Inflammatory macrophage treated with lipopolysaccharide for 4 hours (primary cell): Measurements from ENCODE around the gene HDDC3.
"Not testable (repeated sequence)": the region's sequence is repeated elsewhere in the genome, so short reads cannot be mapped to it uniquely, and the experiment has no call there.

Source experiments
- DNase-seq: peaks from one replicate; pipeline ENCODE4 v3.0.0-alpha.2; 2020

HDDC3 gene

DNA sequence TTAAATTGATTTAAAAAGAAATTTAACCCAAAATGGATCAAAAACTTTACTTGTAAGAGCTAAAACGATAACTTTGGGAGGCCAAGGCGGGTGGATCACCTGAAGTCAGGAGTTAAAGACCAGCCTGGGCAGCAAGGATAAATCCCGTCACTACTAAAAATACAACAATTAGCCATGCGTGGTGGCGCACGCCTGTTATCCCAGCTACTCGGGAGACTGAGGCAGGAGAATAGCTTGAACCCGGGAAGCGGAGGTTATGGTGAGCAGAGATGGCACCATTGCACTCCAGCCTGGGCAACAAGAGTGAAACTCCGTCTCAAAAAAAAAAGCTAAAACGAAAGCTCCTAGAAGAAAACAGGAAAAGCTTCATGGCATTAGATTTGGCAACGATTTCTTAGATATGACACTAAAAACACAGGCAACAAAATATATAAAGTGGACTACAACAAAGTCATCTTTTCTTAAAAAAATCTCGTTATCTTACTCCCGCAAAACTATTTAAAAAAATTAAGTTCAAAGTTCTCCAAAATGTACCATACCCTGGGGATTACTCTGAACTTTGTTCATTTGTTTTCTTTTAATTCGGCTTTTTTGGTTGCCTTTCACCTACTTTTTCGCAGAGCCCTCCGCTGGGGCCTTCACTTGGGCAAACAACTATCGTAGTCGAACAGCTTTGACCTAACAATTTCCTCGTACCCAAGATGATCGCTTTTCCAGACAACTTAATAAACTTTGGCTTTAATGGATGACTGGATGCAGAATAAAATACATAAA lies 2.9 kb downstream of the HDDC3 start:
- peak; percentile 73 for DNase-seq

DNA sequence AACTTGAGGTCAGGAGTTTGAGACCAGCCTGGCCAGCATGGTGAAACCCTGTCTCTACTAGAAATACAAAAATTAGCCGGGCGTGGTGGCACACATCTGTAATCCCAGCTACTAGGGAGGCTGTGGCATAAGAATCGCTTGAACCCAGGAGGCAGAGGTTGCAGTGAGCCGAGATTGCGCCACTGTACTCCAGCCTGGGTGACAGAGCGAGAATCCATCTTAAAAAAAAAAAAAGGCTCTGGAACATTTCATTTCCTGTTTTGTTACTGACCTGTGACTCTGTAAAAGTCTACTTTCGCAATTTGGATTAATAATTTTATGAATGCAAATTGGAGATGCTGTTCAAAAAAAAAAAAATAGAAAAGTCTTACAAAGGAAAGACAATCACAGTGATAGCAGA lies 4.2 kb downstream of the HDDC3 start:
- DNase-seq, result peak; percentile 77

DNA sequence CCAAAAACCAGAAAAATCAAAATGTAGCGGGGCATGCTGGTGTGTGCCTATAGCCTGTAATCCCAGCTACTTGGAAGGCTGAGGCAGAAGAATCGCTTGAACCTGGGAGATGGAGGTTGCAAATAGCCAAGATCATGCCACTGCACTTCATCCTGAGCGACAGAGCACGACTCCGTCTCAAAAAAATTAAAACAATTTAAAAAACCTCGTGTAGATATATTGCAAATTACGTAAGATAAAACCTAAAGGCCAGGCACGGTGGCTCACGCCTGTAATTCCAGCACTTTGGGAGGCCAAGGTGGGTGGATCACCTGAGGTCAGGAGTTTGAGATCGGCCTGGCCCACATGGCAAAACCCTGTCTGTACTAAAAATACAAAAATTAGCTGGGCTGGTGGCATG lies 5.6 kb downstream of the HDDC3 start:
- DNase-seq, result not testable (repeated sequence)

DNA sequence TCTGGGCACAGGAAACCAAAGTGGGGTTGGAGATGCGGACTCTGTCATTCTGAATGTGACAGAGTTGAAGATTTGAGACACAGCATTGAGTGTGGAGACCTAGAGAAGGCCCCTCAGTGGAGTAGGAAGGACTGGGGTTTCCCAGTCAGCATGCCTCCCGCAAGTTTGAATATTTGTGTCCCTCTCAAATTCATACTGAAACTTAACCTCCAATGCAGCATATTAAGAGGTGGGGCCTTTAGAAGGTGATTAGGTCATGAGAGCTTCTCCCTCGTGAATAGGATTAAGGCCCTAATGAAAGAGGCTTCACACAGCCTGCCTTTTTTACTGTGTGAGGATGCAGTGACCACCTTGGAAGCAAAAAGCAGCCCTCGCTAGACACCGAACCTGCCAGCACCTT lies 8.0 kb downstream of the HDDC3 start:
- no peak for DNase-seq

DNA sequence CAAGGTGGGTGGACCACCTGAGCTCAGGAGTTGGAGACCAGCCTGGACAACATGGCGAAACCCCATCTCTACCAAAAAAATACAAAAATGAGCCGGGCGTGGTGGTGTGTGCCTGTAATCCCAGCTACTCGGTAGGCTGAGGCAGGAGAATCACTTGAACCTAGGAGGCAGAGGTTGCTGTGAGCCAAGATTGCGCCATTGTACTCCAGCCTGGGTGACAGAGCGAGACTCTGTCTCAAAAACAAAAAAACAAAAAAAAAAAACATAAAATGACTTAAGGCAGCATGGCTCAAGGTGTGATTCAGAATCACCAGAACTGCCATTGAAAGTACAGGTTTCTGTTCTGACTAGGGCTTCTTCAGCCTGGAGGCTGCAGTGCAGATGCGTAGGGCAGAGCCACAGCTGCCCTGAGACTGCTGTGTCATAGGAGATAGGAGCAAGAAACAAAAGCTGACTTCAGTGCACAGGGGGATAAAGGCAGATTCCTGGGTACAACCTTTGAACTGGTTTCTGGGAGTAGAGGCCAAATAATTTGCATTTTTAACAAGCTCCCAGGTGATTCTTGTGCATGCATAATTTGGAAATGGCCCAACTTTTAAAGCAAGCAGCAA lies 9.5 kb downstream of the HDDC3 start:
- DNase-seq, result not testable (repeated sequence)

DNA sequence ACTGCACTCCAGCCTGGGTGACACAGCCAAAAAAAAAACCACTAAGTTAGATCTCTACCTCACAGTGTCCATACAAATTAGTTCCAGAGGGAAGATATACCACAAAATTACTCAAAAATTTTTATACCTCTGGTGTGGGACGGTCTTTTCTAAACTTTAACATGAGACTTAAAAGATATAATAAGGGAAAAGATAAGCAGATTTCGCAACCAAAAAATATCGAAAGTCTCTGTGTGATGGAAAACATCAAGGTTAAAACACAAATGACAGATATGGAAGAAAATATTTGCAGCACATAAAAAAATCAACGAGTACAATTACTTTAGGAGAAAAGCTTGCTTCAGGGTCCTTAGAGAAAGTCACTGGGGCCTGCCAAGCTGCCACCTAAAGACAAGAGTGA lies 10.5 kb downstream of the HDDC3 start:
- no peak for DNase-seq

DNA sequence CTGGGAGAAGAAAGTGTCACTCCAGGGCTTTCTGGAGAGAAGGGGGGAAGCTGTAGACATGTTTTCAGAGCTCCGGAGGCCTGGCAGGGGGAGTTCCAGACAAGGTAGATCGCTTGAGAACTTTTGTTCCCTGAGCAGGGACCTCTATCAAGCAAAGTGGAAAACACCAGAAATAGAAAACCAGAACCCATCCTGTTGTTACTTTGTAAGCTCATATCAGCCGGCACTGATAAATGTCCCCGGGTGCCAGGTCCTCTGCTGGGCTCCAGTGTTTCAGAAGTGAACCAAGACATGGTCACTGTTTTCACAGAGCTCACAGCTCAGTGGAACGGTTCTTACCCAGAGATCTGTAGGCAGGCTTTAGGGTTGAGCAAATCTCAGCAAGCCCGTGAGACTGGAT lies 13.5 kb downstream of the HDDC3 start:
- no peak for DNase-seq

DNA sequence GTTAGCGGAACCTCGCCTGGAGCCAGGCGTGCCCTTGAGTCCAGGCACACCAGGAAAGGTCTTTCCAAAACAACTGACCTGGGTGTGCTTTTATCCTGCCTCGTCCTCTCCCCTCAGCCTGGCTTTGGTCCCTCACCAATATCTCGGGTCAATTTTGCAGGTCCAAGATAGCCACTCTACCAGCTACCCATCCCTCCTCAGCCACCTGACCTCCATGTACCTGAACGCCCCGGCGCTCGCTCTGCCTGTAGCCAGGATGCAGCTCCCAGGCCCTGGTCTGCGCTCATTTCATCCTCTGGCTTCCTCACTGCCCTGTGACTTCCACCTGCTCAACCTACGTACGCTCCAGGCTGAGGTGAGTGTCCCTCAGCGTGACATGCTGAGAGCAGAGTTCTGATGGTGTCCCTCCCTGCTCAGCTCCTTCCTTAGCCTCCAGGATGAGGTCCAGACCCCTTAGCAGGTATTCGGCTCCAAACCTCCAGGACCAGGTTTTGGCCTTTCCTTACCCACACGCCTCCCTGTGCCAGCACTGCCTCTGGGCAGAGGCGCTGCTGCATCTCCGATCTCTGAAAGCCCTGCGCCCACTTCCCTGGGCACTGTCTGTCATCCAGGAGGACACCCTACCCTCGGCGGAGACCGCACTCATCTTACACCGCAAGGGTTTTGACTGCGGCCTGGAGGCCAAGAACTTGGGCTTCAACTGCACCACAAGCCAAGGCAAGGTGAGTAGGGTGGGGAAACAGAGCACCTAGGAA lies 14.1 kb downstream of the HDDC3 start:
- DNase-seq, result no peak

DNA sequence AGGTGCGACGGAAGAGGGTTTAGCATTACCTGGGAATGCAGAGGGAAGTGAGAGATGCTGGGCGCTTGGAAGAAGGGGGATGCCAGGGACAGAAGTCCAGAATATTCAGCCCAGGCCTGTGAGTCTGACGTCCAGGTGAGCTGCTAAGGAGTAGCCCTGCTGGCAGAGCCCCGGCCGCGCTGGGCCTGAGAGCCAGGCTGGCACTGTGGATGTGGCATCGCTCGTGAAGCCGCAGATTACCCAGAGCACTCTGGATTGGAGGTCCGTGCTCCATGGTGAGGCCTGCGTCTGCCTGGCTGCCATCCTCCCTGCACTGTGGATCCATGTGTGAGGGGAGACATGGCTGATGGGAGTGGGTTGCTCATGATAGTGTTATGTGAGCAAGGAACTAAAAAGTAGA lies 14.8 kb downstream of the HDDC3 start:
- no peak for DNase-seq

DNA sequence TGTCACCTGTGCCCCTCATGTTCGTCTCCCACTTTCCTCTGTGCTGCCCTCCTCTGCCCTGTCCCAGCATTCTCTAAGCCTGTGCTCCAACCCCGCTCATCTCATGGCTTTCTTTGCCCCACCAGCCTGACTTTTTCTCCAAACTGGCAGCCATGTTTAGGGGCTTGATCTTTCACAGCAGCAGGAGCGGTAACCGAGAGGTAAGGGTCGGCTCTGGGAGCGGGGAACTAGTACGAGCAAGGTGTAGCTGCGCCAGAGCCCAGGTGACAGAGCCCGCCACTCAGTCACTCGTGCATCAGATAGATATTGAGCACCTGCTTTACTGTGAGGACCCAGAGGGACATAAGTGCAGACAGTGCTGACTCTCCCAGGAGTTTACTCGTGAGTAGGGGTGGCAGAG lies 15.9 kb downstream of the HDDC3 start:
- no peak for DNase-seq

DNA sequence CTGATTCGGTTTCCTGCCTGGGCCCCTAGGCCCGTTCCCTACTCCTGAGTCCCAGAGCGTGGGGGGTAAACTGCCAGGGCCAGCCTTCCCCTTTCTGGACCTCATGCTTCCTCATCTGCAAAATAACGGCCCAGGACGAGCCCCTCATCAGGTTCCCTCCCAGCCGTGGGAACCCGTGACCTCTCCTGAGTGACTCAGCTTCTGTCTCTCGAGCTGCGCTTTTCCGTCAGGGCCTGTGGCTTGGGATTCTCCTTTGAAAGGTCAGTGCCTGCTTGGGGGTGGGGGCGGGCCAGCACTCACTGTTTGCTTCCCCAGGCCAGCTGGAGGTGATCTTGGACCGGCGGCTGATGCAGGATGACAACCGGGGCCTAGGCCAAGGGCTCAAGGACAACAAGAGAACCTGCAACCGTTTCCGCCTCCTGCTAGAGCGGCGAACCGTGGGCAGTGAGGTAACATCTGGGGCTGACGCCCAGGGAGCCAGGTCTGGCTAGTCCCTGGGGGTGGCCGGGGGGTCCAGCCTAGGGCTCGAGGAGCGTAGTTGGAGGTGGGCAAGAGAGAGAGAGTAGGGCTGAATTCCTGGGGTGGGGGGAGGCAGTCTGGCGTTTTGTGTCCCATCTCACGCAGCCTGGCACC lies 16.4 kb downstream of the HDDC3 start:
- peak; percentile 97 for DNase-seq

DNA sequence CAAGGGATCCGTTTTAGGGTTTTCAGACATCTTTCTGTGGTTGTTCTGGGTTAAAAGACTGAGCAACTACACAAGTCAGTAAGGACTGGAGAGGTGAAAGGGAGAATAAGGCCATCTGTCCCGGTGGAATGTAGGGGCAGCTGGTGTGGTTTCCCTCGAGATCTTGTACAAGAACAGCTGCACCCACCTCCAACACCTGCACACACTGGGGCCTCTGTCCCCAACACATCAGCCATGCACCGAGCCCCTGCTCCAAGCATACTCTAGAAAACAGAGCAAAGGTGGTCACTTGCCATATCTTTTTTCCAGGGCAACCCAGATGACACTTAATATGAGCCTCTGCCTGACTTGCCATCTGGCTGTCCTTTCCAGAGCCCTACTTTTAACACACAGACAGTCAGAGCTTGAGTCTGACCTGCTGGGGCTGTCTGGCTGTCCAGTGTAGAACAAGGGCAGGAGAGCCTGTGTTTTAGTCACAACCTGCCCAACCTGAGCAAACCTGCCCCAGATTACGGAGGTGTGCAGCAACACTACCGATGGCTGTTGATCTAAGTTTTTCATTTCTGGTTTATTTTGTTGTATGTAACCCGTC lies 17.0 kb downstream of the HDDC3 start:
- DNase-seq, result no peak

DNA sequence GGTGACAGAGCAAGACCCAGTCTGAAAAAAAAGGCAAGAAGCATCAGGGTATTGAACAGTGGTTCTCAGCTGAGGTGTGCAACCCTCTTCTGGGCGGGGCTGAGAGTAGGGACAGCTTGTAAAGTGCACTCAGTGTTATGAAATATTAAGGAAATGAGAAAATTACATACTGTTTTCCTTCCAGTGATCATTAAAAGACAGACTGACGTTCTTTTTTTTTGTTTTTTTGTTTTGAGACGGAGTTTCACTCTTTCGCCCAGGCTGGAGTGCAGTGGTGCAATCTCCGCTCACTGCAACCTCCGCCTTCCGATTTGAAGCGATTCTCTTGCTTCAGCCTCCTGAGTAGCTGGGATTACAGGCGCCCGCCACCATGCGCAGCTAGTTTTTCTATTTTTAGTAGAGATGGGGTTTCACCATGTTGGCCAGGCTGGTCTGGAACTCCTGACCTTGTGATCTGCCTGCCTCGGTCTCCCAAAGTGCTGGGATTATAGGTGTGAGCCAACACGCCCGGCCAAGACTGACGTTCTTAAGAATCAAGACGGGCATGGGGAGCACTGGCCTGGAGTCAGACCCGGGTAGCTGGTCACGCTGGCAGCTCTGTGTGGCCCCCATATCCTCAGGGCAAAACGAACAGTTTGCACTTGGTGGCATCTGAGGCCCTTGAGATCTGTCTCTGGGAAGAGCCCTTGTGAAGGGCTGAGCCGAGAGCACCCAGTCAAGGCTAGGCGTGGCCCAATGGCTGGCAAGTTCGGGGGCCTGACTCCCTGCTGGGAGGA lies 17.9 kb downstream of the HDDC3 start:
- DNase-seq, result peak; percentile 90

DNA sequence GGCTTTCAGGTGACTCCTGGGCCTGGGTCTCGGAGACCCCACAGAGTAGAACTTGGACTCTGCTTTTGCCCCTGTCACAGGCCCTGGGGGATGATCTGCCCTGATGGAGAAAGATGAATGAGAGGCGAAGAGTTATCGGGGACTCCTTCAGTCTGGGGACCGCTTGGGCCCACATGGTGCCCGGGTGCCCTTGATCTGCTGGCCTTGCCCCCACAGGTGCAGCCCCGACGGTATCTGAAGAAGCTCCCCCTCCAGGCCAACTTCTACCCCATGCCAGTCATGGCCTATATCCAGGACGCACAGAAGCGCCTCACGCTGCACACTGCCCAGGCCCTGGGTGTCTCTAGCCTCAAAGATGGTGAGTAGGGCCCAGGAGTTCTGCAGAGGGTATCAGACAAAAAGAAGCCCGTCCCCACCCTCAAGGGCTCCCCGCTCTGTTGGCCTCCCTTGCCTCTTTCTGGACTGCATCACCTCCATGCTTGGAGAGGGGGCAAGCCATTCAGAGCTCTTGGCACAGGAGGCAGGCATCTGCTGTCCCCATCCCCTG lies 18.9 kb downstream of the HDDC3 start:
- no peak for DNase-seq

DNA sequence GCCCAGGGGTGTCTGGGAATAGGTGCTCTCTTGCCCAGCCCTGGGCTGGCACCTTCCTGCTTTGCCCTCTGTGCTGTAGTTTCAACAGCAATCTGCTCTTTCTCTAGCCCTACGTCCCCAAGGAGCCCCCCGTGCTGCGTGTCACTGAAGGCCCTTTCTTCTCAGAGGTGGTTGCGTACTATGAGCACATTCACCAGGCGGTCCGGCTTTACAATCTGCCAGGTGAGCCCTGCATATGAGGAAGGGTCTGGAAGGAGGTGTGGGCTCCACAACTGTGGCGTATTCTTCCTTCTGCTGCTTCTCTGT lies 19.6 kb downstream of the HDDC3 start:
- DNase-seq, result no peak

DNA sequence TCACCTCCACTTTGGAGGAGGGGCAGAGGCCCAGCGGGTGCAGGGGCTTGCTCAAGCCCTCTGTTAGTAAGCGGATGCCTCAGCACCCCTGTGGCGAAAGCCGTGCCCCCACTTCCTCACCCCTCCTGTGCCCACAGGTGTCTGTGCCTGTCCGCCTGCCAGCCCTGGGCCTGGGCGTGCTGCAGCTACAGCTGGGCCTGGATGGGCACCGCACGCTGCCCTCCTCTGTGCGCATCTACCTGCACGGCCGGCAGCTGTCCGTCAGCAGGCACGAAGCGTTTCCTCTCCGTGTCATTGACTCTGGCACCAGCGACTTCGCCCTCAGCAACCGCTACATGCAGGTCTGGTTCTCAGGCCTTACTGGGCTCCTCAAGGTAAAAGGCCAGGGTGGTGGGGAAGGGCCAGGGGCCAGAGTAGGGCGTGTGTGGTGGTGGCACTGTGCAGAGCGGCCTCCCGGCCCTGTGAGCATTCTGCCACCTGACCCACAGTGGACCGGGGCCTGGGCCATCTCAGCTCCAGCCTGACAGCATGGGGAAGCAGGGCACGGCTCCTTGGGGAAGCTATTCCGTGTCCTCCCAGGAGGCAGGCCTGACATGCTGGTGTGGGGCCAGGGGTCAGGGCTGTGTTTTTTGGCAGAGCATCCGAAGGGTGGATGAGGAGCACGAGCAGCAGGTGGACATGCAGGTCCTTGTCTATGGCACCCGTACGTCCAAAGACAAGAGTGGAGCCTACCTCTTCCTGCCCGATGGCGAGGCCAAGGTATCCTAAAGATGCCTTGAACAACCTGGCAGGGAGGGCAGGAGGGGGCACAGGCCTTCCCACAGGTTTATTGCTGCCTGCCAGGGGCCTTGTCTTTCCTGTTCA lies 20.2 kb downstream of the HDDC3 start:
- no peak for DNase-seq

DNA sequence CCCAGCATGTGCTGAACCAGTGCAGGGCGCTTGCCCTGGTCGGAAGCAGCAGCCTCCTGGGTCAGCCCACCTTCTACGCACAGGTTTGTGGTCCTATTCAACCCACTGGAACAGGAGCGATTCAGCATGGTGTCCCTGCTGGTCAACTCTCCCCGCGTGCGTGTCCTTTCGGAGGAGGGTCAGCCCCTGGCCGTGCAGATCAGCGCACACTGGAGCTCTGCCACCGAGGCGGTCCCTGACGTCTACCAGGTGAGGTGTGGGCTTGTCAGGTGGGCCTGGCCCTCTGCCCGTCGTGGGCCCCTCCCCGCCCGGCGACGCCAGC lies 21.1 kb downstream of the HDDC3 start:
- DNase-seq, result no peak

DNA sequence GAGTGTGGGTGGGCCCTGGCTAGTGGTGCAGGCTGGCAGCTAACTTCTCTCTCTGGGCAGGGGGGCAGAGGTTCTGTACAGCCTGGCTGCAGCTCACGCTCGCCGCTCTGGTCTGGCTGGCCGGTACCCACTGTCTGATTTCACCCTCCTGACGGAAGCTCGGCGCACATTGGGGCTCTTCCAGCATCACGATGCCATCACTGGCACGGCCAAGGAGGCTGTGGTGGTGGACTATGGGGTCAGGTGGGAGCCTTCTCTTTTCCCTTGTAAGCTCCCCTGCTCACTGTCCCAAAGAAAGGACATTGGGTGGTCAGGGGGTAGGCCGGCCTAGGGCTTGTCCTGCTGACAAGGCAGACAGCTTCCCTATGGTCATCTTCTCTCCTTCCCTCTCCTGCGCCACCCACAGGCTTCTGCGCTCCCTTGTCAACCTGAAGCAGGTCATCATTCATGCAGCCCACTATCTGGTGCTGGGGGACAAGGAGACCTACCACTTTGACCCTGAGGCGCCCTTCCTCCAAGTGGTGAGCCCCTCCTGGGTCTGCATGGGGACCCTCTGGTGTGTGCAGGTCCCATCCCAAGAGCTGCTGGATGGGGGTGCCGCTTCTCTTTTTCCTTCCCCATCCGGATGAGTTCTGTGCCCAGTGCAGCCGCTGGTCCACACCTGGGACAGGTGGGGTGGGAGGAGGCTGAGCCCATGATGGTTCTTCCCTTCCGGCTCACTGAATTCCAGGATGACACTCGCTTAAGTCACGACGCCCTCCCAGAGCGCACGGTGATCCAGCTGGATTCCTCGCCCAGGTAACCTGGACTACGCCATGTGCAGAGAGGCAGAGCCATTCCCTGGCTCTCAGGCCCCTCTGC lies 21.7 kb downstream of the HDDC3 start:
- no peak for DNase-seq

DNA sequence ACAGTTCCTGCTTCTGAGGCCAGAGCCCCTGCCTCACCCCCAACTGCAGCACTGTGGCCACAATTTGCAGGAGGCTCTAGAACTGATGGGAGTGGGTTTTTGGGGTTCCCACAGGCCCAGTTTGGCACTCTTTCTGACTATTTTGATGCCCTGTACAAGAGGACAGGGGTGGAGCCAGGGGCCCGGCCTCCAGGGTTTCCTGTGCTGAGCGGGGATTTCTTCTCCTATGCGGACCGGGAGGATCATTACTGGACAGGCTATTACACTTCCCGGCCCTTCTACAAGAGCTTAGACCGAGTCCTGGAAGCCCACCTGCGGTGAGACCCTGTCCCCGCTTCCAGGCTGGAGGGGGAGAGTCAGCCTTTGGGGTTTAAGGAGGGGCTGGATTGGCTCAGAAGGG lies 22.4 kb downstream of the HDDC3 start:
- DNase-seq, result no peak

DNA sequence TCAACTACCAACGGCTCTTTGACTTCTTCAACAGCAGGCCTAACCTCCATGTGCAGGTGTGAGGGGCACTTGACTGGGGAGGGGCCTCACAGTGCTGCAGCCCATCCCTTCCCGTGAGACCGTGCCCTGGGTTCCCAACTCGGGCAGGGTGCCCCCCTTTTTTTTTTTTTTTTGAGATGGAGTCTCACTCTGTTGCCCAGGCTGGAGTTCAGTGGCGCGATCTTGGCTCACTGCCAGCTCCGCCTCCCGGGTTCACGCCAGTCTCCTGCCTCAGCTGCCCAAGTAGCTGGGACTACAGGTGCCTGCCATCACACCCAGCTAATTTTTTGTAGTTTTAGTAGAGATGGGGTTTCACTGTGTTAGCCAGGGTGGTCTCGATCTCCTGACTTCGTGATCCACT lies 22.9 kb downstream of the HDDC3 start:
- not testable (repeated sequence) for DNase-seq
